Middle frontal gyrus (tissue), 1 donor: ENCODE data around the gene ASMTL.
"Not testable (repeated sequence)": the region's sequence is repeated elsewhere in the genome, so short reads cannot be mapped to it uniquely, and the experiment has no call there.

ENCODE experiments used
- DNase-seq: peaks from one replicate; pipeline ENCODE4 v3.0.0-alpha.2; 2015; ENCODE audit warnings: low spot score; ENCODE audit errors: extremely low spot score

ASMTL gene

GRCh38 chrX:1389181-1389992, 63.3 kb downstream of the ASMTL start:
- DNase-seq = no peak

- DNase-seq = no peak
Observed at GRCh38 chrX:1388651-1389050, 64.1 kb downstream of the ASMTL start.

- DNase-seq = no peak
Observed at GRCh38 chrX:1387141-1387776, 65.5 kb downstream of the ASMTL start.

GRCh38 chrX:1386338-1387127, 66.2 kb downstream of the ASMTL start:
- DNase-seq = no peak

GRCh38 chrX:1385253-1386223, 67.2 kb downstream of the ASMTL start:
- DNase-seq = no peak

- DNase-seq = no peak
Observed at GRCh38 chrX:1384658-1385252, 68.0 kb downstream of the ASMTL start.

GRCh38 chrX:1380672-1381233, 72.0 kb downstream of the ASMTL start:
- DNase-seq = no peak

- DNase-seq = no peak
Observed at GRCh38 chrX:1378306-1378759, 74.4 kb downstream of the ASMTL start.

- DNase-seq = no peak
Observed at GRCh38 chrX:1368385-1368698, 84.4 kb downstream of the ASMTL start.

- not testable (repeated sequence) for DNase-seq
Observed at GRCh38 chrX:1366363-1366762, 86.3 kb downstream of the ASMTL start.

- DNase-seq = no peak
Observed at GRCh38 chrX:1361910-1362309, 90.8 kb downstream of the ASMTL start.

GRCh38 chrX:1361275-1361674, 91.4 kb downstream of the ASMTL start:
- no peak for DNase-seq

GRCh38 chrX:1360171-1360570, 92.5 kb downstream of the ASMTL start:
- DNase-seq = no peak

GRCh38 chrX:1359477-1359873, 93.2 kb downstream of the ASMTL start:
- DNase-seq = no peak

- DNase-seq = no peak
Observed at GRCh38 chrX:1358793-1359476, 93.8 kb downstream of the ASMTL start.

GRCh38 chrX:1357993-1358392, 94.7 kb downstream of the ASMTL start:
- DNase-seq = no peak

- no peak for DNase-seq
Observed at GRCh38 chrX:1355131-1356046, 97.3 kb downstream of the ASMTL start.
